GM18867 (cell line): ENCODE results near the gene LBP.
"Not testable (repeated sequence)": the region's sequence is repeated elsewhere in the genome, so short reads cannot be mapped to it uniquely, and the experiment has no call there.

Experiments
- ATAC-seq: cut with Tn5 transposase; IDR thresholded peaks from one replicate; pipeline ENCODE4 v1.9.1; 2021; ENCODE audit warnings: mild to moderate bottlenecking, moderate library complexity; ENCODE audit not compliant: unreplicated experiment

Gene LBP

DNA sequence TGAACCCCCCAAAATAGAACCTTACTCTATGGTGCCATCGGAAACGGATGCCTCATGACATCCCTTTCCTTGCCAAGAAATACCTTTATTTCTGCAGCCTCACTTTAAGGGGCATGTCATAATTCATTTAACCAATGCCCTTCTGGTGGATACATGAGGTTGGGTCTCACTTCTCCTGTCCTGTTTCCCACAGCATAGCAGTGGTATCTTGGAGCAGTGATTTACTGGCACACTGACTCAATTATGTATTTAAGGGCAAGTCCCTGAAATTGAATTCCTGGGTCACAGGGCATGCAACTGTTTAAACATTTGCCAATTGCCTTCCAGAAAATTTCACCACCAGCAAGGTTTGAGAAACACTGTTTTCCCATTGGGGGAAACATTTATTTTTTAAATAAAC is 639 bp upstream of the LBP start:
- no peak for ATAC-seq

DNA sequence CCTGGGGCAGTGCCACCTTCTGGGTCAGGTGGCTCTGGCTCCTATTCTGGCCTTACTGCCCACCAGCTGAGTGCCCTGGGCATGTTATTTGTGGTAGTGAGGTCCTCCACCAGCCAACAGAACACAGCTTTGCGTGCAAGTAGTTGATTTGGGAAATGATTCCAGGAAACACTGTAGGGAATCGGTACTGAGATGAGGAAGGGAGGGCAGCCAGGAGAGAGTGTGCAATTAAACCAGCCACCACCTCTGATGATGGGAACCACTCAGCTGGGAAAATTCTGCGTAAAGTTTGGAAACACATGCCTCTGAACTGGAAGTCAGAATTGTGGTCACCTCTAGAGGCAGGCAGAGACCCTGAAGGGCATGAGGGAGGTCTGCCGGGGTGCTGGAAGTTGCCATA is 459 bp downstream of the LBP start:
- ATAC-seq, result no peak

DNA sequence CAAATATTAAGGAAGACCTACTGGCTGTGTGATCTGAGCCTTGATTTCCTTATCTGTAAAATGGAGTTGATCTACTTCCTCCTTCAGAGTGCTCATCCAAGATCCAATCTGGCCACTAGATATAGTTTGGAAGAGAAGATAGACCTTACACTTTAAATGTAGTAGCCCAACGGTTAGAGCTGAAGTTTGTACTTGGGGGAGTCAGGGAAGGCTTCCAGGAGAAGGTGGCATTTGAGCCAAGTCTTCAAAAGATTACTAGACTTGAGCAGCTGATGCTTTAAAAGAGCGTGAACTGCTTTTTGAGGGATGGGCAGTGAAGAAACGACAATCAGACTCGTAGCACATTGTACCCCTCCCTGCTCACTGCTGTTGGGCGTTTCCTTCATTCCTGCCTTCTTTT is 3.6 kb downstream of the LBP start:
- ATAC-seq, result no peak

DNA sequence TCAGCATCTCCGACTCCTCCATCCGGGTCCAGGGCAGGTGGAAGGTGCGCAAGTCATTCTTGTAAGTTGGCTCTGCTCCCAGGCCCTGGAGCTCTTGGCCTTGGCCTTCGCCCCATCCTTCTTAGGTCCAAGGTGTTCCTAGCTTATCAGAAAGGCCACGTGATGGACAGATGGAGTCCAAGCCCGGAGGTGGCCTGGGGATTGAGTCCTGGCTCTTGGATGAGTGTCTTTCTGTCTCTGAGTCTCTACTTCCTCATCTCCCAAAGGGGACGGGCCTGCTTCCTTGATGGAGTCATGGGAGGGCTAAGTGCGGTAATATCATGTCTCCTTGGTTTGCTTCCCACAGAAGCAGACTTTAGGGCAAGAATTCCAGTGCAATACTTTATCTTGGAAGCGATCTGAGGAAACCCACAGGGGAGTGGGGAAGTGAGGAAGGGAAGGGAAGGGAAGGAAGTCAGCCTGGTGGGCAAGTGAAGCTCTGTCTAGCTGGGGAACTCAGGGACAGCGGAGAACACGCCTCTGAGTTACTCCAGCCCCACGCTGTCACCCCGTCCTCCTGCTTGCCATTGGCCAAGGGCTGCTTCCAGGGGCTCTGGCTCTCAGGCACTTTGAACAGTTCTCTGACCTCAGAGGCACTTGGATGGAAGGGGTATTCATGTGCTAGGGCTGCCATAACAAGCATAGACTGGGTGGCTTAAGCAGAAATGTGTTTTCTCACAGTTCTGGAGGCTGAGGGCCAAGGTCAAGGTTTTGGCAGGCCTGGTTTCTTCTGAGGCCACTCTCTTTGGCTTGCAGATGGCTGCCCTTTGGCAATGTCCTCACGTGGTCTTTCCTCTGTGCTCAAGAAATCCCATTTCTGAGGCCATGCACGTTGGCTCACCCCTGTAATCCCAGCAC is 4.8 kb downstream of the LBP start:
- ATAC-seq, result no peak

DNA sequence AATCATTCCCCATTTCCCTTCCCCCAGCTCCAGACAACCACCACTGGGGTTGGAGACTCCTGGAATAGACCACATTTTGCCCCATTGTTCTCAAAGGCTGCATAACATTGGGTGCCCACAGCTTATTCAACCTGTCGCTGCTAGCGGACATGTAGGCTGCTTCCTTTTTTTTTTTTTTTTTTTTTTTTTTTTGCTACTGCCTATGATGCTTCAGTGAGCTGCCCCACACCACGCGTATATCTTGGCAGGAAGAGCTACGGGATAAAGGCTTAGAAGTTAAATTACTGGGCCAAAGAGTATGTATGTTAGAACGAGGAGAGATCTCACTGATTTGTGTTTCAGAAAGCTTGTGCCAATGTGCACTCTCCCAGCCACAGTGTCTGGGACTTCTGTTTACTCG is 7.0 kb downstream of the LBP start:
- ATAC-seq, result no peak

DNA sequence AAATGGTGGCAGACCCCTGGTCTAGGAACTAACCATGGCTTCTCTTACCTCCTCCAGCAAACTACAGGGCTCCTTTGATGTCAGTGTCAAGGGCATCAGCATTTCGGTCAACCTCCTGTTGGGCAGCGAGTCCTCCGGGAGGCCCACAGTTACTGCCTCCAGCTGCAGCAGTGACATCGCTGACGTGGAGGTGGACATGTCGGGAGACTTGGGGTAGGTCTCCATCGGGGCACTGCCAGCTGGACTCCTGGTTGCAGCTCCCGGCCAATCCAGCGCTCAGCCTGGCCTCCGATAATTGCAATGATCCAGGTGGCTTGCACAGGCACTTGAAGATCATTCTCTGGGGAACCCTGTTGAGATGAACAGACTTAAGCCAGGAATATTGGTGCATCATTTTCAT is 7.9 kb downstream of the LBP start:
- no peak for ATAC-seq

DNA sequence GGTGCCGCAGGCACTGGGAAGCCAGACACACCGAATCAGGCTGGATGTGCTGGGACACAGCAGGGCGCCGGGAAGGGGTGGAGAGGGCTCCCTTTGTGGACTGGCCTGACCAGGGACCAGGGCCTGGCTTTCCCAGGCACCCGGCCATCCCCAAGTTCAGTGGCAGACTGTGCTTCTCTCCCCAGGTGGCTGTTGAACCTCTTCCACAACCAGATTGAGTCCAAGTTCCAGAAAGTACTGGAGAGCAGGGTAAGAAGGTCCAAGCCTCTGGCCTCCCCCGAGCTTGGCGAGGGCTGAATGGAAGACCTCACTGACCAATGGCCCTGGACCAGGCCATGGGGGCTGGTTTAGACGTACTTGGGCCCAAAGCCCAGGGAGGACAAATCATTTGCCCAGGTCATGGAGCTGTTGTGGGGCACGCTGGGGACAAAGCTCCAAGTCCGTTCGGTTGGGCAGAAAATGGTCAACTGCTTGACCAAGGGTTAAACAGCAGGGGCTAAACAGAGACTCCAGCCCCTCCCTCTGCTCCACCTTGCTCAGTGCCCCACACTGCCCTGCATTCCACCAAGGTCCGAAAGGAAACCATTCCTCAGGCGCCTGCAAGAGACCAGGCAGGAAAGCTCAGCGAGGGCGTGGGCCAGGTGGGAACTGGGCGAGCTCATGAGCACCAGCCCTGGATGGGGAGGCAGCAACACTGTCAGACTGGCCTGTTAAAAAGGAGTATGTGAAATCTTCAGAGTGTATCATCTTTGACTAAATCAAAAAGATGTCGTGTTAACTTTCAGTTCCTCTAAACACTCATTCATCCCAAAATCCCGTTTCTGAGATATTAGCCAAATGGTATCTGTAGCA is 9.1 kb downstream of the LBP start:
- no peak for ATAC-seq

DNA sequence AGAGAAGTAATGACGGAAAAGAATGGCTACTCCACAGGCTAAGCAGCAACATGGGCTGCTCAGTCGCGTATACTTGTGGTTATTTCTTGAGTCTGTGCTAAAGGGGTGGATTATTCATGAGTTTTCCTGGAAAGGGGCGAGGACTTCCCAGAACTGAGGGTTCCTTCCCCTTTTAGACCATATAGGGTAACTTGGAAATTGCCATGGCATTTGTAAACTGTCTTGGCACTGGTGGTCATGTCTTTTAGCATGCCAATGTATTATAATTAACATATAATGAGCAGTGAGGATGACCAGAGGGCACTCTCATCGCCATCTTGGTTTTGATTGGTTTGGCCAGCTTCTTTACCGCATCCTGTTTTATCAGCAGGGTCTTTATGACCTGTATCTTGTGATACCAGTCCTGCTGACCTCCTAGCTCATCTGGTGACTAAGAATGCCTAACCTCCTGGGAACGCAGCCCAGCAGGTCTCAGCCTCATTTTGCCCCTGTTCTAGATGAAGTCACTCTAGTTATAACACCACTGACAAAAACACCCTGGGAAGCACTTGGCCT is 11.4 kb downstream of the LBP start:
- ATAC-seq, result no peak

DNA sequence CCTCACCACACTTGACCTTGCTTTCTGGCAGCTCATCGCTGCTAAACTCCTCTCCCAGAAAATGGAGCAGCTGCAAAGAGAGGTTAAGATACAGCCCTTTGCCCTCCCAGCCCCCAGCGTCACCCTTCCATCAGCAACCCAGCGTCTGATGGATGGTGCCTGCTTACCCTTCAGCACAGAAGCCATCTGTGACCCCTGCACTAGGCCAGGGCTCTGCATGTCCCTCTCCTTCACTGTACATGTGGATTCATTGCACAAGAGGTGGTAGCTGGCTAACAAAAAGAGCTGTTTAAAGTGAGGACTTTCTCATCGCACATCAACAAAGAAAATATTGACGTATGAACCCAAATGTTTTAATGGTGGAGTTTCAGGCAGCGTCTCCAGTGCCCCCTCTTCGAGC is 12.3 kb downstream of the LBP start:
- no peak for ATAC-seq

DNA sequence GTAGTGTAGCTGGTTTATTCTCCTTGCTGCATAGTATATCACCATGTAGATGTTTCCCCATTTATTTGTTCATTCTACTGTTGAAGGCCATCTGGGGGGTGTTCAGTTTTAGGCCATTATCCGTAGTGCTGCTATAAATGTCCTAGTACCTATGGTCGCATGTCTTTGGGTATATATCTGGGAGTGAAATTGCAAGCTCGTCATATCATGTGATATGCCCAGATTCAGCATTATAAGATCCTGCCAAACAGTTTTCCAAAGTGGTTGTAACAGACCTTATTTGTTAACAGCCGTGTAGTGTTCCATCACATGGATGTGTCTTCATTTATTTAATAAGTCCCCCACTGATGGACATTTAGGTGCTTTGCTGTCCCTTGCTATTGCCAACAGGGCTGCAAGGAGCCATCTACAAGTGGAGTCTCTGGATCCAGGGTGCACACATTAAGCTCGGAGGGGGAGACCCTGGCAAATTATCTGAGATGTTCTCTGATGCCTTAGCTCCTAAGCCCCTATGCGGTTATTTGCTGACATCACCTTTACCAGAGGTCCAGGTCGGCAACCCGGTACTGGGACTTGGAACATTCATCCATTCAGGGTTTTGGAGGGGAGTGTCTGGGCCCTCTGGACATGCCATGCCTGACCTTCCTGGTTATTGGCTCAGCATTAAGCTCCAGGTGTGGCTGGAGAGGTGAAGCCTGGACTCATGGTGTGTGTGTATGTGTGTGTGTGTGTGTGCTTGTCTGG is 16.9 kb downstream of the LBP start:
- no peak for ATAC-seq

DNA sequence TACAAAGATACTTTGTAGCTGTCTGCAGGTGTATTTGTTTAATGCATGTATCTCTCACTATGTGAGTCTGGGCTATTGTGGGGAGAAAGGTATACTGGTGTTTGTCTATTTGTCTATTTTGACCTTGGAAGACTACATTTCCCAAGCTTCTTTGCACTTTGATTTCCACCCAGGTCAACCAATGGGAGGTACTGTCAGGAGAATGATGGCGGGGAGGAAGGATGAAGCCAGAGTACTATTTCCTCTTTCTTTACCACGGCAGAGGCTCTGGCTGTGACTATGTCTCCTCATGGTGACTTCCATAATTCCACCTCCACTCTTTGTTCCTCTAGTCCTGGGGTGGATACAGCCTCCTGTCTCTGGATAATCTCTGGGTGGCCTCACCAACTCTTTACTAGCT is 23.1 kb downstream of the LBP start:
- no peak for ATAC-seq

DNA sequence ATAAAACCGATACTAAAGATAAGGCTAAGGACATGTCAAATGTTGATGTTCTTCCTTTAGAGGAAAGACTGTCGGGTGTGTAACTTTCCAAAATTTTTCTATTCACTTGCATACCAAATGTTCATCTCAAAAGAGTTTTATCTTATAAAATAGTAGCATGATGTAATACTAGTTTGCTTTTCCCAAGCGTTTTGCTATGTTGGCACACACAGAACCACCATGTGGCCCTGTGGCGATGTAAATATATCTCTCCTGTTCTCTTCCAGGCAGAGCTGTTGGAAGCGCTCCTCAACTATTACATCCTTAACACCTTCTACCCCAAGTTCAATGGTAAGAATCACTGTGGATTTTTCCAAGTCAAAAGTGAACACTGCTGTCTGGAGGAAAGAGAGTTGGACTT is 26.5 kb downstream of the LBP start:
- no peak for ATAC-seq

DNA sequence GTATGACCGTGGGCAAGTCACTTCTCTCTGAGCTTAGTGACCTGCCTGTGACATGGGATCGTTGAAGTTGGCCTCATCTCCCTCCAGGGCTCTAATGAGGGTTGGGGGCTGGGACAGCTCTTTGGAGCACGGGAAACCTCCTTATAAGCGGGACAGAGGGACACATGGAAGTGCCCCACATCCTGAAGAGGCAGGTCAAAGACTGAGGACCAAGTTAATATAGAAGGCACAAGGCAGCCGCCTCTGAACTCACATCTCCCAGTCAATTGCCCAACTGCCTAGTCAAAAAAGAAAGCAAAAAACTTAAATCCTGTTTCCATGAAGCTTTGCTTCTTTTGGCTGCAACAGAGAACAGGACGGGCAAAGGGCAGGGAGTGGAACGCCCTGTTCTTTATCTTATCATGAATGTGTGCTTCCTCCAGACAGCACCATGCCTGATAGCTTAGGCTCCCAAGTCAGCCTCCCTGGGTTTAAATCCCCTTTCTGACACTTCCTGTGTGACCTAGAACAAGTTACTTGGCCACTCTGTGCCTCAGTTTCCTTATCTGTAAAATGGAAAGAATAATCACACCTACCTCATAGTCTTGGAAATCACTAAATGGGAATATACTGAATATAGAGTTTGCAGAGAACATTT is 27.1 kb downstream of the LBP start:
- no peak for ATAC-seq

DNA sequence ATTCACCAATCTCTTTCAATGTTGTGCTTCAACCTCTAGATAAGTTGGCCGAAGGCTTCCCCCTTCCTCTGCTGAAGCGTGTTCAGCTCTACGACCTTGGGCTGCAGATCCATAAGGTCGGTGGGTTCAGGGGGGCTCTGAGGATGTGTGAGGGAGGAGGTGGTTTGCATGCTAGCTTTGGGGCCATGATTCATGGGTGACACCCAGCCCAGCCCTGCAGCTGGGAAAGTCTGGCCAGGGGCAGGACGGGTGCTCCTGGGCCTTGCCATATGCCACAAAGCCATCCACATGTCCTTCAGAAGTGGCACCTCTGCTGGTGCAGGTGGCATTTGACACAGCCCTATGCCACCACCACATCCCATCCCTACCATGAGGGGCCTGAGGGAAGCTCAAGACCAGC is 27.6 kb downstream of the LBP start:
- ATAC-seq, result no peak

DNA sequence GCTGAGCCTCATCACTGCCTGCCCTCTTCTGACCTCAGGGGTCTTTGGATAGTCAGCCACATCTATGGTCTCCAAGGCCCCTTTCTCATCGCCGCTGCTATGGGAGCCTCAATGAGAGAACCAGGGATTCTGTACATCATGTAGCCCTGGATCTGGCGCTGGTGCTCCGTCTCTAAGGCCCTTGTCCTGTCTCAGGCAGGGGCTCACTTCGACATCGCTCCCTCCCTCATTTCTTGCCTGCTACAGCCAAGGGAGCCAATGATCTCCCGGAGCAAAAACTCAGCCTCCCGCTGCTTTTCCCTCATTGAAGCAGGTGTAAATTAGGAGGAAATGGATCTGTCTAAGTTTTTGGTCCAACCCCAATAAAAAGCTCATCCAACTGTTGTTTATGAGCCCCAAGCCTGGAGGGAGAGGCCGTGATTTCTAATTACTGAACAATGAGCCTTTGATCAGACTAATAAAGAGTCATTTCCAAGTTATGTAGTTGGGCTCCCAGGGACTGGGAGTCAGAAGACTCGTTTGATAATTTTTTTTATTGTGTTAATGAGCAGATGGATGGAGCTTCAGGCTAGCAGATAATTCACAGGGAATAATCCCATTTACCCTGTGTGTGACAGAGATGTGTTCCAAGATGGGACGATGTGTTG is 30.9 kb downstream of the LBP start:
- ATAC-seq, result no peak

DNA sequence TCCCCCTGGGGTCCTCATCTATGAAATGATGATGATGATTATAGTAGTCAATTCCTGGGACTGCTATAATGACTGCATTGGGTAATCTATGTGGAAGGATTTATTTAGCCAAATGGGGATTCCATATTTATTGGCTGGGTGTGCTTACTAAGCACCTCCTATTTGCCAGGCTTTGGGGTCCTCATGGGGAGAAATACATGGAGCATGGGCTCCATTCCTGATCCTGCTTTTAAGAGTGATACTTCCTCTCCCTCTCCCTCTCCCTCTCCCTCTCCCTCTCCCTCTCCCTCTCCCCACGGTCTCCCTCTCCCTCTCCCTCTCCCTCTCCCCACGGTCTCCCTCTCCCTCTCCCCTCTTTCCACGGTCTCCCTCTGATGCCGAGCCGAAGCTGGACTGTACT is 31.6 kb downstream of the LBP start:
- not testable (repeated sequence) for ATAC-seq

DNA sequence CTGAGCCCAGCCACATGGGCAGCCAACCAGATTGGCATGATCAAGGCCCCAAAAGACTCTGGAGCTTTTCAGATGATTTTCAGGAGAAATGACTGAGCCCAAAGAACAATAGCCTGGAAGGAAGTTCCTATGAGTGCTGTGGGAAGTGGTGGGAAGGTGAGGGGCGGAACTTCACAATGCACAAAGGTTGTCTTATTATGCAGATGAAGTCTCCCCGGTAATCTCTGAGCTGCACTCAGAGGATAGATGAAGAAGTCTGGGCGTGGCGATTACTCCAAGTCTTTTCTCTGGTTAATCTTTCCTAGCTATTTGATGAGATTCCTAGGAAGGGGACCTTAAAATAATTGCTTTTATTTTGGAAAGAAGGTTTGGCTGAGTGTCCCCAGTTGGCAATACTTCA is 36.9 kb downstream of the LBP start:
- ATAC-seq, result no peak

DNA sequence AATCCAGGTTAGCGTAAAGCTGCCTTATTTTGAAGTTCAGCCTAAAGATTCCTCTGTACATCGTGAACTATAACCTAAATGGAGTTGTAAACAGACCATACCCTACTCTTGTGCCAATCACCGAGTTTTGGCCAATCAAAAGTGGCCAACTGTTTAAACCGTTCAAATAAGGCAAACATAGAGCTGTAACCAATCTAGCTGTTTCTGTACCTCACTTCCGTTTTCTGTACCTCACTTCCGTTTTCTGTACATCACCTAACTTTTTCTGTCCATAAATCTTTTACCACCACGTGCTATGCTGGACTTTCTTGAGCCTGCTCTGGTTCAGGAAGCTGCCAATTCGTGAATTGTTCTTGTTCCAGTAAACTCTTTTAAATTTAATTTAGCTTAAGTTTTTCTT is 39.7 kb downstream of the LBP start:
- no peak for ATAC-seq

DNA sequence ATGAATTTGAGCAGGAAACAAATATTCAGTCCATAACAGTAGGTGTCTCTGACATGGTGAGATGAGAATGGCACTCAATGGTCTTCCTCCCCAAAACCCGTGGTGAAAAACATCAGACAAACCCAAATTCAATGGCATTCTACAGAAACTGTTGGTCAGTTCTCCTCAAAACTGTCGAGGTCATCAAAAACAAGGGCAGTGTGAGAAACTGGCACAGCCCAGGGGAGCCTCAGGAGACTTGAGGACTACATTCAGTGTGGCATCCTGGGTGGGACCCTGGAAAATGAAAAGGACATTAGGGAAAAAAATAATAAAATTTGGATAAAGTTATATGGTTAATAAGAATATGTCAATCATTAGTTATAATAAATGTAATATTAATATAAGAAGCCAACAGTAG is 40.6 kb downstream of the LBP start:
- no peak for ATAC-seq

DNA sequence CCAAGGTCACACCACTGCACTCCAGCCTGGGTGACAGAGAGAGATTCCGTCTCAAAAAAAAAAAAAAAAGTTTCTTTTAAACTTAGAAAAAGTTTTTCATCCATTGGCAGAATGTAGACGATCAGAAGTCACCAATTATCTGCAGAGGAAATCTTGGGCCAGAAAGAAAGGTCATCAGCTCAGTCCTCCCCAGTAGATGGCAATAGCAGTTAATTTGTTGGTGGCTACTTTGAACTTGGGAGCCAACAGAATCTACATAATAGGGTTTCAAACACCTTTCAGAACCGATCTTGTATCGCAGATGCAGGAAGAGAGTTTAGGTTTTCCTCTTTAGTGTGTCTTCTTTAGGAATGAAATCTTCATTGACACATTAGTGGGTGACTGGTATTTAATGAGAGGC is 41.7 kb downstream of the LBP start:
- ATAC-seq, result no peak
